ENCODE measurements around the gene DAZAP1.

GRCh38 chr19:1379961-1380489 is 27.4 kb upstream of the DAZAP1 start:
- no peak for TF ChIP-seq POLR2A (IDR thresholded peaks at IDR 0.05)
- TF ChIP-seq, protein P1, sequence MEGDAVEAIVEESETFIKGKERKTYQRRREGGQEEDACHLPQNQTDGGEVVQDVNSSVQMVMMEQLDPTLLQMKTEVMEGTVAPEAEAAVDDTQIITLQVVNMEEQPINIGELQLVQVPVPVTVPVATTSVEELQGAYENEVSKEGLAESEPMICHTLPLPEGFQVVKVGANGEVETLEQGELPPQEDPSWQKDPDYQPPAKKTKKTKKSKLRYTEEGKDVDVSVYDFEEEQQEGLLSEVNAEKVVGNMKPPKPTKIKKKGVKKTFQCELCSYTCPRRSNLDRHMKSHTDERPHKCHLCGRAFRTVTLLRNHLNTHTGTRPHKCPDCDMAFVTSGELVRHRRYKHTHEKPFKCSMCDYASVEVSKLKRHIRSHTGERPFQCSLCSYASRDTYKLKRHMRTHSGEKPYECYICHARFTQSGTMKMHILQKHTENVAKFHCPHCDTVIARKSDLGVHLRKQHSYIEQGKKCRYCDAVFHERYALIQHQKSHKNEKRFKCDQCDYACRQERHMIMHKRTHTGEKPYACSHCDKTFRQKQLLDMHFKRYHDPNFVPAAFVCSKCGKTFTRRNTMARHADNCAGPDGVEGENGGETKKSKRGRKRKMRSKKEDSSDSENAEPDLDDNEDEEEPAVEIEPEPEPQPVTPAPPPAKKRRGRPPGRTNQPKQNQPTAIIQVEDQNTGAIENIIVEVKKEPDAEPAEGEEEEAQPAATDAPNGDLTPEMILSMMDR (IDR thresholded peaks at IDR 0.05): no peak

Measured in lower leg skin (tissue), 3 donors.